Liver (tissue), 9 donors: ENCODE measurements around the gene RAVER2. TPM values are rescaled to one million over a fixed set of nuclear protein-coding genes. Genes with fewer than 3 reads are reported as not detected.

Experiments
- DNase-seq: peaks from one replicate; pipeline ENCODE4 v3.0.0-alpha.2; 2017; ENCODE audit warnings: low spot score
- H3K27ac ChIP-seq, 2 donors: one replicate each; pipeline ENCODE4 v1.7.0; 2013; ENCODE audit warnings: inconsistent platforms in 2 of 2, low read length in 2 of 2, control low read depth in 1 of 2, low read depth in 1 of 2, mild to moderate bottlenecking in 1 of 2
- H3K27me3 ChIP-seq, 4 donors: one replicate each; pipeline versions ENCODE4 v1.6.1 to v1.7.0; 2013; ENCODE audit warnings: low read length in 3 of 4, inconsistent platforms in 1 of 4, mild to moderate bottlenecking in 1 of 4, moderate library complexity in 1 of 4; ENCODE audit not compliant: control insufficient read depth in 4 of 4, insufficient read depth in 4 of 4
- H3K36me3 ChIP-seq, 4 donors: one replicate each; pipeline versions ENCODE4 v1.6.1 to v1.7.0; 2013; ENCODE audit warnings: low read length in 3 of 4, mild to moderate bottlenecking in 3 of 4, low read depth in 1 of 4, moderate library complexity in 1 of 4; ENCODE audit not compliant: control insufficient read depth in 4 of 4, insufficient read depth in 3 of 4
- H3K4me1 ChIP-seq, 4 donors: one replicate each; pipeline versions ENCODE4 v1.6.1 to v1.7.0; 2013; ENCODE audit warnings: low read length in 3 of 4, mild to moderate bottlenecking in 3 of 4, moderate library complexity in 1 of 4; ENCODE audit not compliant: control insufficient read depth in 4 of 4, insufficient read depth in 4 of 4
- H3K4me3 ChIP-seq, 3 donors: one replicate each; pipeline versions ENCODE4 v1.6.1 to v1.7.0; 2013; ENCODE audit warnings: low read length in 3 of 3, control low read depth in 1 of 3, low read depth in 1 of 3, mild to moderate bottlenecking in 1 of 3
- H3K9ac ChIP-seq, 2 donors: one replicate each; pipeline ENCODE4 v1.7.0; 2013; ENCODE audit warnings: low read length in 2 of 2, mild to moderate bottlenecking in 2 of 2, moderate library complexity in 2 of 2, control low read depth in 1 of 2, low read depth in 1 of 2
- H3K9me3 ChIP-seq, 4 donors: one replicate each; pipeline versions ENCODE4 v1.6.1 to v1.7.0; 2013; ENCODE audit warnings: low read length in 3 of 4; ENCODE audit not compliant: control insufficient read depth in 4 of 4
- EGR1 ChIP-seq, 2 donors: IDR thresholded peaks; 2 replicates each; pipeline ENCODE4 v1.6.1; 2016 to 2018; ENCODE audit warnings: antibody characterized with exemption in 2 of 2, low read depth in 2 of 2
- FOXA2 ChIP-seq: IDR thresholded peaks from 2 replicates; pipeline ENCODE4 v1.6.1; 2016; ENCODE audit warnings: antibody characterized with exemption
- HNF4A ChIP-seq, 2 donors: conservative IDR thresholded peaks; 2 replicates each; pipeline ENCODE4 v1.6.1; 2016; ENCODE audit warnings: antibody characterized with exemption in 2 of 2, mild to moderate bottlenecking in 2 of 2
- HNF4G ChIP-seq: IDR thresholded peaks from 2 replicates; pipeline ENCODE4 v1.6.1; 2016; ENCODE audit warnings: antibody characterized with exemption
- JUND ChIP-seq, 2 donors: IDR thresholded peaks; 2 replicates each; pipeline ENCODE4 v1.6.1; 2016; ENCODE audit warnings: antibody characterized with exemption in 2 of 2
- NR2F2 ChIP-seq: IDR thresholded peaks from 2 replicates; pipeline ENCODE4 v1.6.1; 2016; ENCODE audit warnings: antibody characterized with exemption
- RAD21 ChIP-seq, 2 donors: IDR thresholded peaks; 2 replicates each; pipeline ENCODE4 v1.6.1; 2016; ENCODE audit warnings: antibody characterized with exemption in 2 of 2, mild to moderate bottlenecking in 2 of 2
- RXRA ChIP-seq, 2 donors: IDR thresholded peaks; 2 replicates each; pipeline ENCODE4 v1.6.1; 2017 to 2018; ENCODE audit warnings: antibody characterized with exemption in 2 of 2, mild to moderate bottlenecking in 1 of 2
- TAF1 ChIP-seq: conservative IDR thresholded peaks from 2 replicates; pipeline ENCODE4 v1.6.1; 2016; ENCODE audit warnings: antibody characterized with exemption, mild to moderate bottlenecking
- YY1 ChIP-seq: IDR thresholded peaks from 2 replicates; pipeline ENCODE4 v1.6.1; 2016; ENCODE audit warnings: antibody characterized with exemption, mild to moderate bottlenecking
- WGBS: extraction: QIAGEN DNeasy Blood & Tissue Kit; methylation state at CpG from one replicate; pipeline ENCODE4 v1.1.7; 2013; 5-methylcytosine and 5-hydroxymethylcytosine counted together
- polyA plus RNA-seq, 2 donors: library from polyadenylated mRNA; stranded (reverse) in 1 of 2; unstranded in 1 of 2; fragments of 200-250 nt in 1 of 2; fragments of >200 nt in 1 of 2; fragmentation: Nextera tagmentation in 1 of 2; extraction: Ambion mirVana in 1 of 2; gene quantifications; one replicate each; pipeline versions ENCODE4 v1.2.1 to v1.2.3, GENCODE V29; 2013 to 2015
- total RNA-seq, 2 donors: library from RNA; depleted of rRNA; stranded (reverse); fragments of >200 nt; gene quantifications; one replicate each; pipeline ENCODE4 v1.2.3, GENCODE V29; 2014
- TF ChIP-seq, protein P1 (sequence below): IDR thresholded peaks from 2 replicates; pipeline ENCODE4 v1.6.1; 2016; ENCODE audit warnings: antibody characterized with exemption, mild to moderate bottlenecking
- donor health status: healthy.
- donor health status: healthy.
- donor health status: healthy.
- donor health status: healthy.
- donor health status: healthy.

The RAVER2 gene
- total and polyA plus RNA-seq, 4 donors = 0.40 to 6.7 (median 0.96) TPM

DNA sequence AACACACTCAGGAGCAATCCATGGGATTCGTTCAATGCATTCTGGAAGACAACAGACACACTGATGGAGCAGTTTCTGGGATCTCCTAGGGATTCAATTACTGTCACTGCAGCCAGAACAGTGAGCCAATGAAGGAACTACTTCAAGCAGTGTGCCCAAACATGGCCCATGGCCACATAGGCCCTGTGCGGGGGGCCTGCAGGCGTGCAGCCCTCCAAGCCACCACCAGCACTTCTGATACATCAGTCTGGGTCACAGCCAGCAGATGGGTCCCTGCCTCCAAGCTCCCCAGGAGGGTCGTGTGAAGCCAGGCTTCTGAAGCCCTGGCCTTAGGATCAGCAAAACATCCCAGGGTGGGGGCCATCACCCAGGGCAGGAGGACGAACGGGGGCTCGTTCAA is 99.3 kb downstream of the RAVER2 start:
- Histone ChIP-seq H3K27me3 (no peaks in the 10 kb centered on the region), H3K4me1 (peaks cover 0 to 8% (median 4%) of the 10 kb centered on the region in 4 donors), H3K9me3 (no peaks in the 10 kb centered on the region), H3K27ac (no peak overlapping the region), H3K9ac (no peak overlapping the region), H3K36me3 (peaks cover 17 to 64% (median 50%) of the 10 kb centered on the region in 4 donors), H3K4me3 (no peak overlapping the region)
- no peak for DNase-seq
- 93% methylated on average over 7 of the region's 7 CpGs for WGBS
- TF ChIP-seq FOXA2 (no peak), EGR1 (IDR thresholded peaks at IDR 0.05; ENCODE audit: low read depth in 2 of 2) (no peak), NR2F2 (no peak), YY1 (no peak)

- WGBS = 95% methylated on average over 7 of the region's 7 CpGs
- no peak overlapping the region for H3K27ac ChIP-seq
- H3K36me3 ChIP-seq = peaks cover 15 to 63% (median 48%) of the 10 kb centered on the region in 4 donors
- peaks cover 0 to 8% (median 4%) of the 10 kb centered on the region in 4 donors for H3K4me1 ChIP-seq
- no peaks in the 10 kb centered on the region for H3K9me3 ChIP-seq
- no peak for DNase-seq
- TF ChIP-seq RXRA (IDR thresholded peaks at IDR 0.05) = no peak
- no peak for TF ChIP-seq HNF4A (conservative IDR thresholded peaks at IDR 0.05)
- TF ChIP-seq, protein P1, sequence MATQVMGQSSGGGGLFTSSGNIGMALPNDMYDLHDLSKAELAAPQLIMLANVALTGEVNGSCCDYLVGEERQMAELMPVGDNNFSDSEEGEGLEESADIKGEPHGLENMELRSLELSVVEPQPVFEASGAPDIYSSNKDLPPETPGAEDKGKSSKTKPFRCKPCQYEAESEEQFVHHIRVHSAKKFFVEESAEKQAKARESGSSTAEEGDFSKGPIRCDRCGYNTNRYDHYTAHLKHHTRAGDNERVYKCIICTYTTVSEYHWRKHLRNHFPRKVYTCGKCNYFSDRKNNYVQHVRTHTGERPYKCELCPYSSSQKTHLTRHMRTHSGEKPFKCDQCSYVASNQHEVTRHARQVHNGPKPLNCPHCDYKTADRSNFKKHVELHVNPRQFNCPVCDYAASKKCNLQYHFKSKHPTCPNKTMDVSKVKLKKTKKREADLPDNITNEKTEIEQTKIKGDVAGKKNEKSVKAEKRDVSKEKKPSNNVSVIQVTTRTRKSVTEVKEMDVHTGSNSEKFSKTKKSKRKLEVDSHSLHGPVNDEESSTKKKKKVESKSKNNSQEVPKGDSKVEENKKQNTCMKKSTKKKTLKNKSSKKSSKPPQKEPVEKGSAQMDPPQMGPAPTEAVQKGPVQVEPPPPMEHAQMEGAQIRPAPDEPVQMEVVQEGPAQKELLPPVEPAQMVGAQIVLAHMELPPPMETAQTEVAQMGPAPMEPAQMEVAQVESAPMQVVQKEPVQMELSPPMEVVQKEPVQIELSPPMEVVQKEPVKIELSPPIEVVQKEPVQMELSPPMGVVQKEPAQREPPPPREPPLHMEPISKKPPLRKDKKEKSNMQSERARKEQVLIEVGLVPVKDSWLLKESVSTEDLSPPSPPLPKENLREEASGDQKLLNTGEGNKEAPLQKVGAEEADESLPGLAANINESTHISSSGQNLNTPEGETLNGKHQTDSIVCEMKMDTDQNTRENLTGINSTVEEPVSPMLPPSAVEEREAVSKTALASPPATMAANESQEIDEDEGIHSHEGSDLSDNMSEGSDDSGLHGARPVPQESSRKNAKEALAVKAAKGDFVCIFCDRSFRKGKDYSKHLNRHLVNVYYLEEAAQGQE = no peak
- no peak for TF ChIP-seq NR2F2
- TF ChIP-seq HNF4G = no peak
- no peak for TF ChIP-seq EGR1 (IDR thresholded peaks at IDR 0.05; ENCODE audit: low read depth in 2 of 2)
- TF ChIP-seq TAF1 = no peak
- no peak for TF ChIP-seq RAD21 (IDR thresholded peaks at IDR 0.05)
- no peak for TF ChIP-seq JUND (IDR thresholded peaks at IDR 0.05)
- no peak overlapping the region for H3K9ac ChIP-seq
- no peaks in the 10 kb centered on the region for H3K27me3 ChIP-seq
- no peak overlapping the region for H3K4me3 ChIP-seq
These were observed 99.7 kb downstream of the RAVER2 start for GRCh38 chr1:64844609-64845008.

- DNase-seq = no peak
- Histone ChIP-seq H3K27ac (no peak overlapping the region), H3K36me3 (peaks cover 13 to 63% (median 44%) of the 10 kb centered on the region in 4 donors), H3K4me3 (no peak overlapping the region), H3K27me3 (no peaks in the 10 kb centered on the region), H3K9me3 (no peaks in the 10 kb centered on the region), H3K9ac (no peak overlapping the region), H3K4me1 (peaks cover 0 to 8% (median 4%) of the 10 kb centered on the region in 4 donors)
- WGBS = 95% methylated on average over 13 of the region's 13 CpGs
- TF ChIP-seq HNF4A (conservative IDR thresholded peaks at IDR 0.05) = no peak
These were observed 101.1 kb downstream of the RAVER2 start for GRCh38 chr1:64845831-64846425.
